ENCODE measurements around the gene PCDHA10.
"Not testable (repeated sequence)": the region's sequence is repeated elsewhere in the genome, so short reads cannot be mapped to it uniquely, and the experiment has no call there.

Gene PCDHA10

DNA sequence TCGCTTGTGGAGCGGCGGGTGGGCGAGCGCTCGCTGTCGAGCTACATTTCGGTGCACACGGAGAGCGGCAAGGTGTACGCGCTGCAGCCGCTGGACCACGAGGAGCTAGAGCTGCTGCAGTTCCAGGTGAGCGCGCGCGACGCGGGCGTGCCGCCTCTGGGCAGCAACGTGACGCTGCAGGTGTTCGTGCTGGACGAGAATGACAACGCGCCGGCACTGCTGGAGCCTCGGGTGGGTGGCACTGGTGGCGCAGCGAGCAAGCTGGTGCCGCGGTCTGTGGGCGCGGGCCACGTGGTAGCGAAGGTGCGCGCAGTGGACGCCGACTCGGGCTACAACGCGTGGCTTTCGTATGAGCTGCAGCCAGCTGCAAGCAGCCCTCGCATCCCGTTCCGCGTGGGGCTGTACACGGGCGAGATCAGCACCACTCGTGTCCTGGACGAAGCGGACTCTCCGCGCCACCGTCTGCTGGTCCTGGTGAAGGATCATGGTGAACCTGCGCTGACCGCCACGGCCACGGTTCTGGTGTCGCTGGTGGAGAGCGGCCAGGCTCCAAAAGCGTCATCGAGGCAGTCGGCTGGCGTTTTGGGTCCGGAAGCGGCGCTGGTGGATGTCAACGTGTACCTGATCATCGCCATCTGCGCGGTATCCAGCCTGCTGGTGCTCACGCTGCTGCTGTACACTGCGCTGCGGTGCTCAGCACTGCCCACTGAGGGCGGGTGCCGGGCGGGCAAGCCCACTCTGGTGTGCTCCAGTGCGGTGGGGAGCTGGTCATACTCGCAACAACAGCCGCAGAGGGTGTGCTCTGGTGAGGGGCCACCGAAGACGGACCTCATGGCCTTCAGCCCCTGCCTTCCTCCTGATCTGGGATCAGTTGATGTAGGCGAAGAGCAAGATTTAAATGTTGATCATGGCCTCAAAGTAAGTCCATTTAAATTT, 12.6 kb upstream of the PCDHA10 start:
- DNase-seq (ENCODE audit: low spot score) = no peak

DNA sequence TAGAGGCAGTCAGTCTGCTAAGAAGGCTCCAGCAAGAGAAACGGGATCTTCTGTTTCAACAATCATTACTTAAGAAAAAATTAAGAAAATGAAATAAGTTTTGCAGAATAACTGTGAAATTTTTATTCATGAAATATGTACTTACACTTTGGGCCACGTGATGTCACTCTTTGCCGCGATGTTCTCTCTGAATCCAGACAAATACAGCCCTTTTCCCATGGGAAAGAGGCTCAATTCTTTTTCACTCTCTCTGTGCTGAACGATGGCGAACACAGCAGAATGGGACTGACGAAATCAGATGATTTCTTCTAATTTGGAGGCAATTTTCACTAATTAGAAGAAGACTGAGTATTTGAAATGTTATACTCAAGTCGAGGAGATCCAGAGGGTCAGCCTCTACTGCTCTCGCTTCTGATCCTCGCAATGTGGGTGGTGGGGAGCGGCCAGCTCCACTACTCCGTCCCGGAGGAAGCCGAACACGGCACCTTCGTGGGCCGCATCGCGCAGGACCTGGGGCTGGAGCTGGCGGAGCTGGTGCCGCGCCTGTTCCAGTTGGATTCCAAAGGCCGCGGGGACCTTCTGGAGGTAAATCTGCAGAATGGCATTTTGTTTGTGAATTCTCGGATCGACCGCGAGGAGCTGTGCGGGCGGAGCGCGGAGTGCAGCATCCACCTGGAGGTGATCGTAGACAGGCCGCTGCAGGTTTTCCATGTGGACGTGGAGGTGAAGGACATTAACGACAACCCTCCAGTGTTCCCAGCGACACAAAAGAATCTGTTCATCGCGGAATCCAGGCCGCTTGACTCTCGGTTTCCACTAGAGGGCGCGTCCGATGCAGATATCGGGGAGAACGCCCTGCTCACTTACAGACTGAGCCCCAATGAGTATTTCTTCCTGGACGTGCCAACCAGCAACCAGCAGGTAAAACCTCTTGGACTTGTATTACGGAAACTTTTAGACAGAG, 7.3 kb upstream of the PCDHA10 start, which contains the start of gene PCDHA9:
TSS of gene PCDHA9 (plus strand) at position 244 of the 964 bp plus-strand sequence. CDS start at position 358, 114 bp downstream.
- not testable (repeated sequence) for DNase-seq (ENCODE audit: low spot score)

DNA sequence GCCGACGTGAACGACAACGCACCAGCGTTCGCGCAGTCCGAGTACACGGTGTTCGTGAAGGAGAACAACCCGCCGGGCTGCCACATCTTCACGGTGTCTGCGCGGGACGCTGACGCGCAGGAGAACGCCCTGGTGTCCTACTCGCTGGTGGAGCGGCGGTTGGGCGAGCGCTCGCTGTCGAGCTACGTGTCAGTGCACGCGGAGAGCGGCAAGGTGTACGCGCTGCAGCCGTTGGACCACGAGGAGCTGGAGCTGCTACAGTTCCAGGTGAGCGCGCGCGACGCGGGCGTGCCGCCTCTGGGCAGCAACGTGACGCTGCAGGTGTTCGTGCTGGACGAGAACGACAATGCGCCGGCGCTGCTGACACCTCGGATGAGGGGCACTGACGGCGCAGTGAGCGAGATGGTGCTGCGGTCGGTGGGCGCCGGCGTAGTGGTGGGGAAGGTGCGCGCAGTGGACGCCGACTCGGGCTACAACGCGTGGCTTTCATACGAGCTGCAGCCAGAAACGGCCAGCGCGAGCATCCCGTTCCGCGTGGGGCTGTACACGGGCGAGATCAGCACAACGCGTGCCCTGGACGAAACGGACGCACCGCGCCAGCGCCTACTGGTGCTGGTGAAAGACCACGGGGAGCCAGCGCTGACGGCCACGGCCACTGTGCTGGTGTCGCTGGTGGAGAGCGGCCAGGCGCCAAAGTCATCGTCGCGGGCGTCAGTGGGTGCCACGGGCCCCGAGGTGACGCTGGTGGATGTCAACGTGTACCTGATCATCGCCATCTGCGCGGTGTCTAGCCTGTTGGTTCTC, 5.7 kb upstream of the PCDHA10 start:
- not testable (repeated sequence) for DNase-seq (ENCODE audit: low spot score)

DNA sequence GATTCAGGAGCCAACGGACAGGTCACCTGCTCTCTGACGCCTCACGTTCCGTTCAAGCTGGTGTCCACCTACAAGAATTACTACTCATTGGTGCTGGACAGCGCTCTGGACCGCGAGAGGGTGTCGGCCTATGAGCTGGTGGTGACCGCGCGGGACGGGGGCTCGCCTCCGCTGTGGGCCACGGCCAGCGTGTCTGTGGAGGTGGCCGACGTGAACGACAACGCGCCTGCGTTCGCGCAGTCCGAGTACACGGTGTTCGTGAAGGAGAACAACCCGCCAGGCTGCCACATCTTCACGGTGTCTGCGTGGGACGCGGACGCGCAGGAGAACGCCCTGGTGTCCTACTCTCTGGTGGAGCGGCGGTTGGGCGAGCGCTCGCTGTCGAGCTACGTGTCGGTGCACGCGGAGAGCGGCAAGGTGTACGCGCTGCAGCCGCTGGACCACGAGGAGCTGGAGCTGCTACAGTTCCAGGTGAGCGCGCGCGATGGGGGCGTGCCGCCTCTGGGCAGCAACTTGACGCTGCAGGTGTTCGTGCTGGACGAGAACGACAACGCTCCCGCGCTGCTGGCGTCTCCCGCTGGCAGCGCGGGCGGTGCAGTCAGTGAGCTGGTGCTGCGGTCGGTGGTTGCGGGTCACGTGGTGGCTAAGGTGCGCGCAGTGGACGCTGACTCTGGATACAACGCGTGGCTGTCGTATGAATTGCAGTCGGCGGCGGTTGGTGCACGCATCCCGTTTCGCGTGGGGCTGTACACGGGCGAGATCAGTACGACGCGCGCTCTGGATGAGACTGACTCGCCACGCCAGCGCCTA, 1.7 kb downstream of the PCDHA10 start:
- DNase-seq (ENCODE audit: low spot score) = no peak

DNA sequence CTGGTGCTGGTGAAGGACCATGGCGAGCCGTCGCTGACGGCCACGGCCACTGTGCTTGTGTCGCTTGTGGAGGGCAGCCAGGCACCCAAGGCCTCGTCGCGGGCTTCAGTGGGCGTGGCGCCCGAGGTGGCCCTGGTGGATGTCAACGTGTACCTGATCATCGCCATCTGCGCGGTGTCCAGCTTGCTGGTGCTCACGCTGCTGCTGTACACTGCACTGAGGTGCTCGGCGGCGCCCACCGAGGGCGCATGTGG, 2.2 kb downstream of the PCDHA10 start:
- no peak for DNase-seq (ENCODE audit: low spot score)

DNA sequence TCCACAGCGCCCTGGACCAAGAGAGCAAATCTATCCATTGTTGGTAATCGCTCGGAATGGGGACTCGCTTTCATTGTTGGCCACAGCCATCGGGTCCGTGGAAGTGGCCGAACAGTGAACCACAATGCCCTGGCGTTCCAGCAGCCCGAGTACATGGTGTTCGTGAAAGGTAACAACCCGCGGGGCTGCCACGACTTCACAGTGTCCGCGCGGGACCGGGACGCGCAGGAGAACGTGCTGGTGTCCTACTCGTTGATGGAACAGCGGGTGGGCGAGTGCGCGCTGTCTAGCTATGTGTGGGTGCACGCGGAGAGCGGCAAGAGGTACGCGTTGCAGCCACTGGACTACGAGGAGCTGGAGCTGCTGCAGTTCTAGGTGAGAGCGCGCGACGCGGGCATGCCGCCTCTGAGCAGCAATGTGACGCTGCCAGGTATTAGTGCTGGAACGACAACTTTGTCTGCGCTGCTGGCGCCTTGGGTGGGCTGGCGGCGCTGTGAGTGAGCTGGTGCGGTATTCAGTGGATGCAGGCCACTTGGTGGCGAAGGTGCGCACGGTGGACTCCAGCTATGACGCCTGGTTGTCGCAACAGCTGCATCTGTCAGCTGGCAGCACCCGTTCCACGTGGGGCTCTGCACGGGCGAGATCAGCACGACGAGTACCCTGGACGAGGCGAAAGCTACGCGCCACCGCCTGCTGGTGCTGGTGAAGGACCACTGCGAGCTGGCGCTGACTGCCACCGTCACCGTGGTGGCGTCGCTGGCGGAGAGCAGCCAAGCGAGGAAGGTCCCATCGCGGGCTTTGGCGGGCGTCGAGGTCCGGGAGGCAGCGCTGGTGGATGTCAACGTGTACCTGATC, 7.0 kb downstream of the PCDHA10 start:
- no peak for DNase-seq (ENCODE audit: low spot score)

DNA sequence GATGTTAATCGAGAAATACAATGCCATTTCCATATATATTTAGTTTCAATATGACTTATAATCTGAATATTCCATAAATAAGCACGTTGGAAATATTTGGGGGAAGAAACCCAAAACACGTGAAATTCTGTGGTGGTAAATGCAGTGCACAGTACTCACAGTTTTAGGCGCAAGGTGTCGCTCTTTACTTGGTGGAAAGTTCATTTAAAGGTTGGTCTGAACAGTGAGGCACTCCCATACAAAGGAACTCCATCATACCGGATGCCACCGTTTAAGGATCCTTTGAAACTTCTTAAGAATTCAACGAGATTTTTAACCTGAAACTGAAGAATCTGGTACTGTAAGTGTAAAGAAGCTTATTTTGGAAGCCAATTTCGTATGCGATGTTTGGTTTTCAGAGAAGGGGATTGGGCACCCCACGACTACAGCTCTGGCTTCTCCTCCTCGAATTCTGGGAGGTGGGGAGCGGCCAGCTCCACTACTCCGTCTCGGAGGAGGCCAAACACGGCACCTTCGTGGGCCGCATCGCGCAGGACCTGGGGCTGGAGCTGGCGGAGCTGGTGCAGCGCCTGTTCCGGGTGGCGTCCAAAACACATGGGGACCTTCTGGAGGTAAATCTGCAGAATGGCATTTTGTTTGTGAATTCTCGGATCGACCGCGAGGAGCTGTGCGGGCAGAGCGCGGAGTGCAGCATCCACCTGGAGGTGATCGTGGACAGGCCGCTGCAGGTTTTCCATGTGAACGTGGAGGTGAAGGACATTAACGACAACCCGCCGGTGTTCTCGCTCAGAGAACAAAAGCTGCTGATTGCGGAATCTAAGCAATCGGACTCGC, 13.2 kb downstream of the PCDHA10 start, which contains the start of gene PCDHA11:
TSS of gene PCDHA11 (plus strand) at position 237 of the 834 bp plus-strand sequence. CDS start at position 384, 147 bp downstream.
- no peak for DNase-seq (ENCODE audit: low spot score)

DNA sequence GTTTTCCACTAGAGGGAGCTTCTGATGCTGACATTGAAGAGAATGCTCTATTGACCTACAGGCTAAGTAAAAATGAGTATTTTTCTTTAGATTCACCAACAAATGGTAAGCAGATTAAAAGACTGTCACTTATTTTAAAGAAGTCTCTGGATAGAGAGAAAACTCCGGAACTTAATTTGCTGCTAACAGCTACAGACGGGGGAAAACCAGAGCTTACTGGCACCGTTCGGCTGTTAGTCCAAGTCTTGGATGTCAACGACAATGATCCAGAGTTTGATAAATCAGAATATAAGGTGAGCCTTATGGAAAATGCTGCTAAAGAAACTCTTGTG, 13.8 kb downstream of the PCDHA10 start:
- no peak for DNase-seq (ENCODE audit: low spot score)

DNA sequence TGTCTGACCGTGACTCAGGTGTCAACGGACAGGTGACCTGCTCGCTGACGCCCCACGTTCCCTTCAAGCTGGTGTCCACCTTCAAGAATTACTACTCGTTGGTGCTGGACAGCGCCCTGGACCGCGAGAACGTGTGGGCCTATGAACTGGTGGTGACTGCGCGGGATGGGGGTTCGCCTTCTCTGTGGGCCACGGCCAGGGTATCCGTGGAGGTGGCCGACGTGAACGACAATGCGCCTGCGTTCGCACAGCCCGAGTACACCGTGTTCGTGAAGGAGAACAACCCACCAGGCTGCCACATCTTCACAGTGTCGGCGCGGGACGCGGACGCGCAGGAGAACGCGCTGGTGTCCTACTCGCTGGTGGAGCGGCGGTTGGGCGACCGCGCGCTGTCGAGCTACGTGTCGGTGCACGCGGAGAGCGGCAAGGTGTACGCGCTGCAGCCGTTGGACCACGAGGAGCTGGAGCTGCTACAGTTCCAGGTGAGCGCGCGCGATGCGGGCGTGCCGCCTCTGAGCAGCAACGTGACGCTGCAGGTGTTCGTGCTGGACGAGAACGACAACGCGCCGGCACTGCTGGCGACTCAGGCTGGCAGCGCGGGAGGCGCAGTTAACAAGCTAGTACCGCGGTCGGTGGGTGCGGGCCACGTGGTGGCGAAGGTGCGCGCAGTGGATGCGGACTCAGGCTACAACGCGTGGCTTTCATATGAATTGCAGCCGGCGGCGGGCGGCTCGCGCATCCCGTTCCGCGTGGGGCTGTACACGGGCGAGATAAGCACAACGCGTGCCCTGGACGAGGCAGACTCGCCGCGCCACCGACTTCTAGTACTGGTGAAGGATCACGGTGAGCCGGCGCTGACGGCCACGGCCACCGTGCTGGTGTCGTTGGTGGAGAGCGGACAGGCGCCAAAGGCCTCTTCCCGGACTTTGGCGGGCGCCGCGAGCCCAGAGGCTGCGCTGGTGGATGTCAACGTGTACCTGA, 14.8 kb downstream of the PCDHA10 start:
- no peak for DNase-seq (ENCODE audit: low spot score)

DNA sequence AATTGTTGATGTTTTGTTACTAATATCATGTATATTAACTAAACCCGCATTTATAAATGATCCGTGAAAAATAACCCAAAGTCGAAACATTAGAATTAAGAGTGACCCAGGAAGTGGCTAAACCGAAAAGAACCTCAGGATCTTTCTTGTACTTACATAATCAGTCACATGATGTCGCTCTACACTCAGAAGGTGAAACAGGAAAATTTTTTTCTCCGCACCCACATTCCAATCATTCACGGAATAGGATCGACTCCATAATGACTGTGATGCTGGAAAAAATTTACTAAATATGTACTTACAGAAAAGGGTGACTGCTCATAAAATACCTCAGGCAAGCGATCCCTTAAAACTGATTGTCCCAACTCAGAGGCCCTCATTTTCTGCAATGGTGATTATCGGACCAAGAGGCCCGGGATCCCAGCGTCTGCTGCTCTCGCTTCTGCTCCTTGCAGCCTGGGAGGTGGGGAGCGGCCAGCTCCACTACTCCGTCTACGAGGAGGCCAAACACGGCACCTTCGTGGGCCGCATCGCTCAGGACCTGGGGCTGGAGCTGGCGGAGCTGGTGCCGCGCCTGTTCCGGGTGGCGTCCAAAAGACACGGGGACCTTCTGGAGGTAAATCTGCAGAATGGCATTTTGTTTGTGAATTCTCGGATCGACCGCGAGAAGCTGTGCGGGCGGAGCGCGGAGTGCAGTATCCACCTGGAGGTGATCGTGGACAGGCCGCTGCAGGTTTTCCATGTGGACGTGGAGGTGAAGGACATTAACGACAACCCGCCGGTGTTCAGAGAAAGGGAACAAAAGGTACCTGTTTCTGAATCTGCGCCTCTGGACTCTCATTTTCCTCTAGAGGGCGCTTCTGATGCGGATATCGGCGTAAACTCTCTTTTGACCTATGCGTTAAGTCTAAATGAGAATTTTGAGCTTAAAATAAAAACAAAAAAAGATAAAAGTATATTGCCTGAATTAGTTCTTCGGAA, 19.7 kb downstream of the PCDHA10 start, which contains the start of gene PCDHA12:
TSS of gene PCDHA12 (plus strand) at position 224 of the 981 bp plus-strand sequence. CDS start at position 389, 165 bp downstream.
- no peak for DNase-seq (ENCODE audit: low spot score)

DNA sequence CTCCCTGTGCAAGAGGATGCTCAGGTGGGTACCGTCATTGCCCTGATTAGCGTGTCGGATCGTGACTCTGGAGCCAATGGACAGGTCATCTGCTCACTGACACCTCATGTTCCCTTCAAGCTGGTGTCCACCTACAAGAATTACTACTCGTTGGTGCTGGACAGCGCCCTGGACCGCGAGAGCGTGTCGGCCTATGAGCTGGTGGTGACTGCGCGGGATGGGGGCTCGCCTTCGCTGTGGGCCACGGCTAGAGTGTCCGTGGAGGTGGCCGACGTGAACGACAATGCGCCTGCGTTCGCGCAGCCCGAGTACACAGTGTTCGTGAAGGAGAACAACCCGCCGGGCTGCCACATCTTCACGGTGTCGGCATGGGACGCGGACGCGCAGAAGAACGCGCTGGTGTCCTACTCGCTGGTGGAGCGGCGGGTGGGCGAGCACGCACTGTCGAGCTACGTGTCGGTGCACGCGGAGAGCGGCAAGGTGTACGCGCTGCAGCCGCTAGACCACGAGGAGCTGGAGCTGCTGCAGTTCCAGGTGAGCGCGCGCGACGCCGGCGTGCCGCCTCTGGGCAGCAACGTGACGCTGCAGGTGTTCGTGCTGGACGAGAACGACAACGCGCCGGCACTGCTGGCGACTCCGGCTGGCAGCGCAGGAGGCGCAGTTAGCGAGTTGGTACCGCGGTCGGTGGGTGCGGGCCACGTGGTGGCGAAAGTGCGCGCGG, 21.0 kb downstream of the PCDHA10 start:
- DNase-seq (ENCODE audit: low spot score) = not testable (repeated sequence)

DNA sequence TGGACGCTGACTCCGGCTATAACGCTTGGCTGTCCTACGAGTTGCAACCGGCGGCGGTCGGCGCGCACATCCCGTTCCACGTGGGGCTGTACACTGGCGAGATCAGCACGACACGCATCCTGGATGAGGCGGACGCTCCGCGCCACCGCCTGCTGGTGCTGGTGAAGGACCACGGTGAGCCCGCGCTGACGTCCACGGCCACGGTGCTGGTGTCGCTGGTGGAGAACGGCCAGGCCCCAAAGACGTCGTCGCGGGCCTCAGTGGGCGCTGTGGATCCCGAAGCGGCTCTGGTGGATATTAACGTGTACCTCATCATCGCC, 21.5 kb downstream of the PCDHA10 start:
- no peak for DNase-seq (ENCODE audit: low spot score)

DNA sequence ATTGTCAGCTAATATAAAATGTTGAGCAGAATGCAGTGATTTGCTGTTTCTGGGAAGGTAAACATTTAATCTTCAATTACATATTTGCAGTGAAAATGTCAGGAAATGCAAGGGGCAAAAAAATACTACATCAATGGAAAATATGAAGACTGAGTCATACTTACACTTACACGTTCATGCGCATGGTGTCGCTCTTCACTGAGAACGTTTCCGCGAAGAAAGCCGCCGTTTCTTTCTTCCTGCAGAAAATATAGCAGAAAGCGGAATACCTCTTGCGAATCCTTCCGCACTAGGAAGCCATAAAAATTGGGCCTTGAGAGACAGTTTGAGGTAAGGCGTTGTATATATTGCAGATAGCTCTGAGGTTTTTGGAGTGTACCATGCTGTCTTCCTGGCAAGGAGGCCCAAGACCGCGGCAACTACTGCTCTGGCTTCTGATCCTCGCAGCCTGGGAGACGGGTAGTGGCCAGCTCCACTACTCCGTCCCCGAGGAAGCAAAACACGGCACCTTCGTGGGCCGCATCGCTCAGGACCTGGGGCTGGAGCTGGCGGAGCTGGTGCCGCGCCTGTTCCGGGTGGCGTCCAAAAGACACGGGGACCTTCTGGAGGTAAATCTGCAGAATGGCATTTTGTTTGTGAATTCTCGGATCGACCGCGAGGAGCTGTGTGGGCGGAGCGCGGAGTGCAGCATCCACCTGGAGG, 26.3 kb downstream of the PCDHA10 start, which contains the start of gene PCDHA13:
TSS of gene PCDHA13 (plus strand) at position 236 of the 702 bp plus-strand sequence. CDS start at position 381, 145 bp downstream.
- no peak for DNase-seq (ENCODE audit: low spot score)

DNA sequence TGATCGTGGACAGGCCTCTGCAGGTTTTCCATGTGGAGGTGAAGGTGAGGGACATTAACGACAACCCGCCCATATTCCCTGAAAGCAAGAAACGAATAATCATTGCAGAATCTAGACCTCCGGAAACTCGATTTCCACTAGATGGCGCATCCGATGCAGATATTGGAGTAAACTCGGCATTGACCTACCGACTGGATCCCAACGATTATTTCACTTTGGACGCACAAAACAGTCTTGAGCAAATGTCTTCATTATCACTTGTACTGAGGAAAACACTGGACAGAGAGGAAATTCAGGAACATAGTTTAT, 26.8 kb downstream of the PCDHA10 start:
- DNase-seq (ENCODE audit: low spot score) = no peak

DNA sequence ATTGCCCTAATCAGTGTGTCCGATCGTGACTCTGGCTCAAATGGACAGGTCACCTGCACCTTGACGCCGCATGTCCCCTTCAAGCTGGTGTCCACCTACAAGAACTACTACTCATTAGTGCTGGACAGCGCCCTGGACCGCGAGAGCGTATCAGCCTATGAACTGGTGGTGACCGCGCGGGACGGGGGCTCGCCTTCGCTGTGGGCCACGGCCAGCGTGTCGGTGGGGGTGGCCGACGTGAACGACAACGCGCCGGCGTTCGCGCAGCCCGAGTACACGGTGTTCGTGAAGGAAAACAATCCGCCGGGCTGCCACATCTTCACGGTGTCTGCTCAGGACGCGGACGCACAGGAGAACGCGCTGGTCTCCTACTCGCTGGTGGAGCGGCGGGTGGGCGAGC, 27.7 kb downstream of the PCDHA10 start:
- DNase-seq (ENCODE audit: low spot score) = no peak
